GM12875 (cell line): ENCODE results near the gene KLB.
"Not testable (repeated sequence)": the region's sequence is repeated elsewhere in the genome, so short reads cannot be mapped to it uniquely, and the experiment has no call there.

Source experiments
- H3K4me3 ChIP-seq: one replicate; pipeline ENCODE4 v1.5.1; 2011; ENCODE audit warnings: low read depth, low read length, control low read depth
- CTCF ChIP-seq: IDR thresholded peaks from 2 replicates; pipeline ENCODE4 v1.5.1; 2011; ENCODE audit warnings: low read depth, mild to moderate bottlenecking, control low read depth, inconsistent platforms, low read length, moderate library complexity, borderline replicate concordance; ENCODE audit not compliant: insufficient read depth

The KLB gene

GRCh38 chr4:39367166-39367565 is 39.6 kb upstream of the KLB start:
- TF ChIP-seq CTCF = no peak
- H3K4me3 ChIP-seq = no peak overlapping the region

- TF ChIP-seq CTCF = no peak
Observed at GRCh38 chr4:39369301-39369700, 37.4 kb upstream of the KLB start.

GRCh38 chr4:39371209-39371608 is 35.5 kb upstream of the KLB start:
- not testable (repeated sequence) for H3K4me3 ChIP-seq

More at GRCh38 chr4:39369301-39369700, 37.4 kb upstream of the KLB start:
- H3K4me3 ChIP-seq = no peak overlapping the region

- no peak overlapping the region for H3K4me3 ChIP-seq
- no peak for TF ChIP-seq CTCF
Observed at GRCh38 chr4:39375478-39375877, 31.3 kb upstream of the KLB start.

GRCh38 chr4:39383690-39384089 is 23.0 kb upstream of the KLB start:
- TF ChIP-seq CTCF = no peak
- H3K4me3 ChIP-seq = no peak overlapping the region

GRCh38 chr4:39384563-39384962 is 22.2 kb upstream of the KLB start:
- TF ChIP-seq CTCF = no peak
- H3K4me3 ChIP-seq = no peak overlapping the region

GRCh38 chr4:39390603-39391002 is 16.1 kb upstream of the KLB start:
- no peak for TF ChIP-seq CTCF
- no peak overlapping the region for H3K4me3 ChIP-seq

GRCh38 chr4:39394706-39395105 is 12.0 kb upstream of the KLB start:
- TF ChIP-seq CTCF = no peak
- no peak overlapping the region for H3K4me3 ChIP-seq

- not testable (repeated sequence) for H3K4me3 ChIP-seq
Observed at GRCh38 chr4:39401640-39402039, 5.1 kb upstream of the KLB start.
